Stimulated activated naive CD8-positive, alpha-beta T cell treated with anti-CD3 and anti-CD28 coated beads, Interleukin-15, Interleukin-2, amounts not matched to agents 100 U/mL and 50 U/mL, for 24 hours (primary cell): ENCODE data around the gene SPECC1.
"Not testable (repeated sequence)": the region's sequence is repeated elsewhere in the genome, so short reads cannot be mapped to it uniquely, and the experiment has no call there.

Source experiments
- ATAC-seq: fragments of 150-1000 bp; cut with Tn5 transposase; one replicate; pipeline ENCODE4 v1.10.0; 2021
- DNase-seq: peaks from one replicate; pipeline ENCODE4 v3.0.0; 2021

SPECC1 gene

GRCh38 chr17:20313306-20313705 lies 304.1 kb downstream of the SPECC1 start:
- no peak for DNase-seq
- ATAC-seq: no peak

- DNase-seq (no peak), ATAC-seq (no peak)
Observed at GRCh38 chr17:20313891-20314290, 304.7 kb downstream of the SPECC1 start.

GRCh38 chr17:20314834-20315233 lies 305.7 kb downstream of the SPECC1 start:
- no peak for ATAC-seq
- DNase-seq: no peak

GRCh38 chr17:20315311-20315710 lies 306.2 kb downstream of the SPECC1 start:
- no peak for ATAC-seq
- no peak for DNase-seq

GRCh38 chr17:20315821-20316220 lies 306.7 kb downstream of the SPECC1 start:
- no peak for ATAC-seq

GRCh38 chr17:20320535-20321229 lies 311.5 kb downstream of the SPECC1 start:
- DNase-seq: peak; percentile 78
- ATAC-seq: peak; percentile 82

More at GRCh38 chr17:20315821-20316220, 306.7 kb downstream of the SPECC1 start:
- DNase-seq: no peak

GRCh38 chr17:20321357-20321756 lies 312.2 kb downstream of the SPECC1 start:
- ATAC-seq, DNase-seq: not testable (repeated sequence)

- not testable (repeated sequence) for DNase-seq, ATAC-seq
Observed at GRCh38 chr17:20327739-20328138, 318.6 kb downstream of the SPECC1 start.

- not testable (repeated sequence) for DNase-seq, ATAC-seq
Observed at GRCh38 chr17:20351405-20351804, 342.2 kb downstream of the SPECC1 start.

GRCh38 chr17:20352567-20352966 lies 343.4 kb downstream of the SPECC1 start:
- not testable (repeated sequence) for ATAC-seq, DNase-seq

- not testable (repeated sequence) for ATAC-seq, DNase-seq
Observed at GRCh38 chr17:20363846-20364245, 354.7 kb downstream of the SPECC1 start.
